NCI-H226 (cell line): ENCODE results near the gene GPATCH8.
A peak's percentile ranks its signal among the peaks of the same experiment; 100 is the strongest.
"Not testable (repeated sequence)": the region's sequence is repeated elsewhere in the genome, so short reads cannot be mapped to it uniquely, and the experiment has no call there.

Experiments
- DNase-seq: peaks from one replicate; pipeline ENCODE4 v3.0.0-alpha.2; 2015

GPATCH8 gene

GRCh38 chr17:44503147-44504029, at the start of gene GPATCH8:
GPATCH8 (minus strand) TSS chr17:44503406; CDS start chr17:44503370, 36 bp downstream.
- peak; percentile 92 for DNase-seq

- DNase-seq = no peak
Measured at GRCh38 chr17:44552361-44552760, 49.2 kb upstream of the GPATCH8 start.

- no peak for DNase-seq
Measured at GRCh38 chr17:44549686-44550085, 46.5 kb upstream of the GPATCH8 start.

GRCh38 chr17:44548376-44549230, 45.4 kb upstream of the GPATCH8 start:
- DNase-seq = no peak

GRCh38 chr17:44547625-44548267, 44.5 kb upstream of the GPATCH8 start:
- DNase-seq = no peak

GRCh38 chr17:44546671-44547606, 43.7 kb upstream of the GPATCH8 start:
- DNase-seq = peak; percentile 66

GRCh38 chr17:44543905-44544523, 40.8 kb upstream of the GPATCH8 start:
- DNase-seq = no peak

- DNase-seq = peak; percentile 95
Measured at GRCh38 chr17:44543213-44543904, 40.2 kb upstream of the GPATCH8 start.

GRCh38 chr17:44541884-44542581, 38.8 kb upstream of the GPATCH8 start:
- no peak for DNase-seq

- DNase-seq = no peak
Measured at GRCh38 chr17:44540246-44541084, 37.3 kb upstream of the GPATCH8 start.

GRCh38 chr17:44539673-44540072, 36.5 kb upstream of the GPATCH8 start:
- DNase-seq = no peak

GRCh38 chr17:44537922-44538321, 34.7 kb upstream of the GPATCH8 start:
- DNase-seq = not testable (repeated sequence)

GRCh38 chr17:44536090-44536953, 33.1 kb upstream of the GPATCH8 start:
- peak; percentile 54 for DNase-seq

- DNase-seq = peak; percentile 64
Measured at GRCh38 chr17:44533533-44534246, 30.5 kb upstream of the GPATCH8 start.

GRCh38 chr17:44530896-44531418, 27.8 kb upstream of the GPATCH8 start:
- no peak for DNase-seq

- no peak for DNase-seq
Measured at GRCh38 chr17:44529864-44530263, 26.7 kb upstream of the GPATCH8 start.

- no peak for DNase-seq
Measured at GRCh38 chr17:44527954-44528353, 24.7 kb upstream of the GPATCH8 start.
